H1 (cell line): Measurements from ENCODE around the gene YIPF5.

Source experiments
- JUND ChIP-seq: IDR thresholded peaks from 2 replicates; pipeline ENCODE4 v1.6.1; 2011; ENCODE audit warnings: mild to moderate bottlenecking, improper control_type of control experiment, low read length
- TAF1 ChIP-seq: IDR thresholded peaks from 2 replicates; pipeline ENCODE4 v1.6.1; 2011; ENCODE audit warnings: mild to moderate bottlenecking, low read depth, low read length
- TF ChIP-seq, protein P1 (sequence below), 3 experiments: IDR thresholded peaks; 1 replicate in 2 of 3; 2 replicates in 1 of 3; pipeline versions ENCODE4 v1.5.1 to v1.6.1; 2011; ENCODE audit warnings: low read length in 3 of 3, mild to moderate bottlenecking in 3 of 3, inconsistent platforms in 2 of 3, low read depth in 1 of 3, moderate library complexity in 1 of 3; ENCODE audit not compliant: insufficient read depth in 1 of 3; ENCODE audit errors: control extremely low read depth in 1 of 3

DNA sequence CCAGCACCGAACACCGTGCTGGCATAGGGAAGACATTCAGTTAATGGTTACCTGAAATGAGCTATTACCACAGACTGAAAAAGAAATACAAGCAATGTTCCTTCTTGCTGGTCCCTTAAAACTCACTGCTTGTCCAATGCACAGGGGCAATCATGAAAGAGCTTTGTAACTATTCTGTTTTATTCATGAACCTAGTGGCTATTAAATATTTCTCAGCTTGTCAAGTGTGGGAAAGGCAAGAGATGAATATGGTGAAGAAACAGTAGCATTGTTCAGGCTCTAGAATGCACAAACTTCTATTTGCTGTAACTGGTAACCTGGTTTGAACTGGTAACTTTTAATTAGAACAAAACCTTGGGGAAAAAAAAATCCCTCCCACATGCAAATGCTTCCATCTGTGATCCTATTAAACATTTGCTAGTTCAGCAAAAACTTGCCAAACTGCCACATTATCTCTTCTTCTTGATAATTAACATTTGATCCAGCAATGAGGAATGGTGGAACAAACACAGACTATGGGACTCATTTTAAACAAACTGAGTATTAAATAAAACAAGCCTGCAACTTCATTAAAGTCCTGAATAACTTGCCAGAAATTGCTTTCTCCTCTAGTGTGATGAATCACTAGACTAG, 36.1 kb downstream of the YIPF5 start:
- TF ChIP-seq TAF1 (no peak), JUND (no peak)
- TF ChIP-seq, protein P1, sequence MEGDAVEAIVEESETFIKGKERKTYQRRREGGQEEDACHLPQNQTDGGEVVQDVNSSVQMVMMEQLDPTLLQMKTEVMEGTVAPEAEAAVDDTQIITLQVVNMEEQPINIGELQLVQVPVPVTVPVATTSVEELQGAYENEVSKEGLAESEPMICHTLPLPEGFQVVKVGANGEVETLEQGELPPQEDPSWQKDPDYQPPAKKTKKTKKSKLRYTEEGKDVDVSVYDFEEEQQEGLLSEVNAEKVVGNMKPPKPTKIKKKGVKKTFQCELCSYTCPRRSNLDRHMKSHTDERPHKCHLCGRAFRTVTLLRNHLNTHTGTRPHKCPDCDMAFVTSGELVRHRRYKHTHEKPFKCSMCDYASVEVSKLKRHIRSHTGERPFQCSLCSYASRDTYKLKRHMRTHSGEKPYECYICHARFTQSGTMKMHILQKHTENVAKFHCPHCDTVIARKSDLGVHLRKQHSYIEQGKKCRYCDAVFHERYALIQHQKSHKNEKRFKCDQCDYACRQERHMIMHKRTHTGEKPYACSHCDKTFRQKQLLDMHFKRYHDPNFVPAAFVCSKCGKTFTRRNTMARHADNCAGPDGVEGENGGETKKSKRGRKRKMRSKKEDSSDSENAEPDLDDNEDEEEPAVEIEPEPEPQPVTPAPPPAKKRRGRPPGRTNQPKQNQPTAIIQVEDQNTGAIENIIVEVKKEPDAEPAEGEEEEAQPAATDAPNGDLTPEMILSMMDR (IDR thresholded peaks at IDR 0.05; ENCODE audit: control extremely low read depth in 1 of 3, insufficient read depth in 1 of 3, low read depth in 1 of 3, low read length in 3 of 3), result no peak
